GM12801 (cell line): Measurements from ENCODE around the gene ITPR2.

ENCODE experiments used
- CTCF ChIP-seq: IDR thresholded peaks from one replicate; pipeline ENCODE4 v1.5.1; 2011; ENCODE audit warnings: control low read depth; ENCODE audit not compliant: insufficient read length; ENCODE audit errors: extremely low read depth

Gene ITPR2

GRCh38 chr12:26732005-26732908, 100.7 kb downstream of the ITPR2 start:
- TF ChIP-seq CTCF = no peak

- no peak for TF ChIP-seq CTCF
Measured at GRCh38 chr12:26730481-26731350, 102.3 kb downstream of the ITPR2 start.

GRCh38 chr12:26728205-26729050, 104.6 kb downstream of the ITPR2 start:
- TF ChIP-seq CTCF = no peak

- no peak for TF ChIP-seq CTCF
Measured at GRCh38 chr12:26727482-26728204, 105.4 kb downstream of the ITPR2 start.

GRCh38 chr12:26726956-26727355, 106.0 kb downstream of the ITPR2 start:
- no peak for TF ChIP-seq CTCF

GRCh38 chr12:26725276-26725916, 107.6 kb downstream of the ITPR2 start:
- no peak for TF ChIP-seq CTCF
